Measurements from ENCODE around the gene PLXNB2.
"Not testable (repeated sequence)": the region's sequence is repeated elsewhere in the genome, so short reads cannot be mapped to it uniquely, and the experiment has no call there.

The PLXNB2 gene

DNA sequence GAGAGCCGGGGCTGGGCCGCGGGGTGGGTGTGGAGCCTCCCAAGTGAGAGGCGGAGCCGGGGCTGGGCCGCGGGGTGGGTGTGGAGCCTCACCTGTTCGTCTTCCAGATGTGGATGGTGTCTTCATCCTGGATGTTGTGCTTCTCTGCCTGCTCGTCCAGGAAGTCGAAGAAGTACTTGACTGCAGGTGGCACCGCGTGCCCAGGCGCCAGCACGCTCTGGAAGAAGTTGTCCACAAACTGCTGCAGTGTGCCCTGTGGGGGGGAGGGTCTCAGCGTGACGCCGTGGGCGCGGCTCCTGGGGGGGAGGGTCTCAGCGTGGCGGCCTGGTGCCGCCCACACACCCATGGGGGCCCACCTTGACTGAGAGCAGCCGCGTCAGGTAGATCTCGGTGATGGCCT, 29.7 kb downstream of the PLXNB2 start:
- Histone ChIP-seq H3K27me3 (ENCODE audit: insufficient read depth, low read length) (no peaks in the 10 kb centered on the region), H2AFZ (ENCODE audit: low read length, unreplicated experiment) (no peak overlapping the region), H3K27ac (ENCODE audit: low read depth, low read length) (no peak overlapping the region), H3K36me3 (ENCODE audit: insufficient read depth, low read length) (peaks cover 9% of the 10 kb centered on the region; the same call in 1 of the 2 replicates), H3K79me2 (ENCODE audit: control insufficient read depth, insufficient read depth, low read length, unreplicated experiment) (no peaks in the 10 kb centered on the region), H3K4me1 (ENCODE audit: control insufficient read depth, insufficient read depth, low read length, unreplicated experiment) (peaks cover 9% of the 10 kb centered on the region), H3K4me3 (ENCODE audit: low read depth, low read length) (no peak overlapping the region)

GRCh38 chr22:50276143-50276542, 31.3 kb downstream of the PLXNB2 start:
- Histone ChIP-seq H3K4me1 (ENCODE audit: control insufficient read depth, insufficient read depth, low read length, unreplicated experiment) (peaks cover 4% of the 10 kb centered on the region), H2AFZ (ENCODE audit: low read length, unreplicated experiment) (no peak overlapping the region), H3K27me3 (ENCODE audit: insufficient read depth, low read length) (no peaks in the 10 kb centered on the region), H3K79me2 (ENCODE audit: control insufficient read depth, insufficient read depth, low read length, unreplicated experiment) (no peaks in the 10 kb centered on the region), H3K36me3 (ENCODE audit: insufficient read depth, low read length) (peaks cover 4% of the 10 kb centered on the region; the same call in 1 of the 2 replicates), H3K27ac (ENCODE audit: low read depth, low read length) (no peak overlapping the region), H3K4me3 (ENCODE audit: low read depth, low read length) (no peak overlapping the region)

DNA sequence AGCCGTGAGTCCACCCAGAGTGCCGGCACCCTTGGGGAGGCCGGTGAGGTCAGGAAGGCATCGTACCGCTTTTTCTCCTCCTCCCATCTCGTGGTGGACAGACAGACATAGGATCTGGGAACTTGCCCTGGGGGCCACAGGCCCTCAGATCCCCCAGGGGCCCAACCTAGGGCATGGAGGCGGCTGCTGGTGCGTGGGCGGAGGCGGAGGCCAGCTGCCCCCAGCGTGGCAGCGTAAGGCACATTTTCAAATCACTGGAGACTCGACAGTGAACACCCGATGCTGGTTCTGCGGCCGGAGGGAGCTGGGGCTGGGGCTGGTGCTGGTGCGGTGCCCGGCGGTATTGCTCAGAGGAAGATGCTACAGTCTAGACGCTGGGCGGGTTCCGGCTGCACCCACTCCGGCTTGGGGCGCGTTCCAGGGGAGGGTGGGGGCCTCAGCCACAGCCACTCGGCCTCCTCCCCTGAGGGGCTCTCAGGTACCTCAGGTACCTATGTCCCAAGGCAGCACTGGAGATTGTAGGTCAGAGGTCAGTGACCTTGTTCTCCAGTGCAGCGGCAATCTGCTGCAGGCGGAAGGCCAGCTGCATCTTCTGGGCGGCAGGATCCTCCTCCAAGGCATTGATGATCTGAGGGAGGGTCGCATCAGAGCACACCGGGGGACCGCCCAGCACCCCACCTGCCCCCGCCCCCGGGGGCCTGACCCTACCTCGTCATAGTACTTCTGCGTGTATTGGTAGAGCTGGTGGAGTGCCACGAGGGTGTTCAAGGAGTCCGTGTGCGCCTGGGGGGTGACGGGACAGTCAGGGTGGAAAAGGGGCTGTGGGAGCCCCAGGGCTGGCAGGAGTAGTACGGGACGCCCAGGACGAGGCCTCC, 32.0 kb downstream of the PLXNB2 start:
- Histone ChIP-seq H3K79me2 (ENCODE audit: control insufficient read depth, insufficient read depth, low read length, unreplicated experiment) (no peaks in the 10 kb centered on the region), H3K4me3 (ENCODE audit: low read depth, low read length) (no peak overlapping the region), H2AFZ (ENCODE audit: low read length, unreplicated experiment) (no peak overlapping the region), H3K36me3 (ENCODE audit: insufficient read depth, low read length) (peaks cover 4% of the 10 kb centered on the region; the same call in 1 of the 2 replicates), H3K27ac (ENCODE audit: low read depth, low read length) (no peak overlapping the region), H3K4me1 (ENCODE audit: control insufficient read depth, insufficient read depth, low read length, unreplicated experiment) (peaks cover 7% of the 10 kb centered on the region), H3K27me3 (ENCODE audit: insufficient read depth, low read length) (no peaks in the 10 kb centered on the region)

DNA sequence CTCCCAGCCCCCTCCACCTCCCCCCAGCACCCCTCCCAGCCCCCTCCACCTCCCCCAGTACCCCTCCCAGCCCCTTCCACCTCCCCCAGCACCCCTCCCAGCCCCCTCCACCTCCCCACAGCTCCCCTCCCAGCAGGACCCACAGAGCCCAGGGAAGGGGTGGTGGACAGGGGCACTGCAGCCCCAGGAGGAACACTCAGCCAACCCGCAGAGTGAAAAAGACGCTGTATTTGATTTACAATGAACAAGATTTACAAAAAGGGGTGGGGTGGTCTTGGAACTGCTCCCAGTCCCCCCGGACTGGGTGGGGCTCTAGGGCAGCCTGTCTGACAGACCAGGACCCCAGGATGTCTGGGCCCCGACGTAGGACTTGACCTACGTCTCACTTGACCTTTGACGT, 32.7 kb downstream of the PLXNB2 start:
- H3K36me3 ChIP-seq (ENCODE audit: insufficient read depth, low read length), result peaks cover 4% of the 10 kb centered on the region; the same call in 1 of the 2 replicates
- H2AFZ ChIP-seq (ENCODE audit: low read length, unreplicated experiment), result no peak overlapping the region
- H3K4me3 ChIP-seq (ENCODE audit: low read depth, low read length), result no peak overlapping the region
- H3K27ac ChIP-seq (ENCODE audit: low read depth, low read length), result no peak overlapping the region
- peaks cover 7% of the 10 kb centered on the region for H3K4me1 ChIP-seq (ENCODE audit: control insufficient read depth, insufficient read depth, low read length, unreplicated experiment)
- no peaks in the 10 kb centered on the region for H3K27me3 ChIP-seq (ENCODE audit: insufficient read depth, low read length)
- H3K79me2 ChIP-seq (ENCODE audit: control insufficient read depth, insufficient read depth, low read length, unreplicated experiment), result no peaks in the 10 kb centered on the region

DNA sequence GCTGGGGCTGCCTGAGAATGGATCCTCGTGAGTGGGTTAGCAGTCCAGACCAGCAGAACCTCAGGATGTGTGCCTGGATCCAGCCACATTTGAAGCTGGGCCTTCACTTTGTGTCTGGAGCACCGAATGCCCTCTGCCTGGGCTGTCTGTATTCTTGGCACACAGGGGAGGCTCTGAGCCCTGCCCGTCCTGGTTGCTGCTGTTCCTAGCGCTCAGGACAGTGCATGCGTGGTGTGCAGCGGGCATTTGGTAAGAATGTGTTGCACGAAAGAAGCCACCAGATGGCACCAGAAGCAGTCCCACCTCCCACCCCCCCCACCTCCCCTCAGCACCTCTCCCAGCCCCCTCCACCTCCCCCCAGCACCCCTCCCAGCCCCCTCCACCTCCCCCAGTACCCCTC, 33.1 kb downstream of the PLXNB2 start:
- H3K27ac ChIP-seq (ENCODE audit: low read depth, low read length), result no peak overlapping the region
- no peak overlapping the region for H3K4me3 ChIP-seq (ENCODE audit: low read depth, low read length)
- peaks cover 4% of the 10 kb centered on the region; the same call in 1 of the 2 replicates for H3K36me3 ChIP-seq (ENCODE audit: insufficient read depth, low read length)
- peaks cover 7% of the 10 kb centered on the region for H3K4me1 ChIP-seq (ENCODE audit: control insufficient read depth, insufficient read depth, low read length, unreplicated experiment)
- no peak overlapping the region for H2AFZ ChIP-seq (ENCODE audit: low read length, unreplicated experiment)
- H3K27me3 ChIP-seq (ENCODE audit: insufficient read depth, low read length), result no peaks in the 10 kb centered on the region
- H3K79me2 ChIP-seq (ENCODE audit: control insufficient read depth, insufficient read depth, low read length, unreplicated experiment), result no peaks in the 10 kb centered on the region

- H3K4me1 ChIP-seq (ENCODE audit: control insufficient read depth, insufficient read depth, low read length, unreplicated experiment), result peaks cover 11% of the 10 kb centered on the region
- not testable (repeated sequence) for H3K27ac ChIP-seq (ENCODE audit: low read depth, low read length); H2AFZ ChIP-seq (ENCODE audit: low read length, unreplicated experiment)
Observed at GRCh38 chr22:50273781-50274180, 33.7 kb downstream of the PLXNB2 start.

GRCh38 chr22:50273352-50273751, 34.1 kb downstream of the PLXNB2 start:
- H3K27me3 ChIP-seq (ENCODE audit: insufficient read depth, low read length); H3K4me3 ChIP-seq (ENCODE audit: low read depth, low read length); H2AFZ ChIP-seq (ENCODE audit: low read length, unreplicated experiment); H3K36me3 ChIP-seq (ENCODE audit: insufficient read depth, low read length); H3K27ac ChIP-seq (ENCODE audit: low read depth, low read length); H3K79me2 ChIP-seq (ENCODE audit: control insufficient read depth, insufficient read depth, low read length, unreplicated experiment): not testable (repeated sequence)
- H3K4me1 ChIP-seq (ENCODE audit: control insufficient read depth, insufficient read depth, low read length, unreplicated experiment), result peaks cover 15% of the 10 kb centered on the region

More at GRCh38 chr22:50273781-50274180, 33.7 kb downstream of the PLXNB2 start:
- H3K79me2 ChIP-seq (ENCODE audit: control insufficient read depth, insufficient read depth, low read length, unreplicated experiment); H3K27me3 ChIP-seq (ENCODE audit: insufficient read depth, low read length); H3K4me3 ChIP-seq (ENCODE audit: low read depth, low read length); H3K36me3 ChIP-seq (ENCODE audit: insufficient read depth, low read length): not testable (repeated sequence)

- Histone ChIP-seq H3K4me1 (ENCODE audit: control insufficient read depth, insufficient read depth, low read length, unreplicated experiment) (peaks cover 20% of the 10 kb centered on the region), H2AFZ (ENCODE audit: low read length, unreplicated experiment) (no peak overlapping the region), H3K27ac (ENCODE audit: low read depth, low read length) (no peak overlapping the region), H3K27me3 (ENCODE audit: insufficient read depth, low read length) (no peaks in the 10 kb centered on the region), H3K79me2 (ENCODE audit: control insufficient read depth, insufficient read depth, low read length, unreplicated experiment) (no peaks in the 10 kb centered on the region), H3K36me3 (ENCODE audit: insufficient read depth, low read length) (no peaks in the 10 kb centered on the region; the same call in 1 of the 2 replicates), H3K4me3 (ENCODE audit: low read depth, low read length) (no peak overlapping the region)
Observed at GRCh38 chr22:50272044-50272802, 35.2 kb downstream of the PLXNB2 start.

- Histone ChIP-seq H3K27me3 (ENCODE audit: insufficient read depth, low read length) (no peaks in the 10 kb centered on the region), H3K36me3 (ENCODE audit: insufficient read depth, low read length) (no peaks in the 10 kb centered on the region; the same call in 1 of the 2 replicates), H2AFZ (ENCODE audit: low read length, unreplicated experiment) (no peak overlapping the region), H3K27ac (ENCODE audit: low read depth, low read length) (no peak overlapping the region), H3K4me3 (ENCODE audit: low read depth, low read length) (peak overlapping the region; percentile 78), H3K4me1 (ENCODE audit: control insufficient read depth, insufficient read depth, low read length, unreplicated experiment) (peaks cover 20% of the 10 kb centered on the region), H3K79me2 (ENCODE audit: control insufficient read depth, insufficient read depth, low read length, unreplicated experiment) (no peaks in the 10 kb centered on the region)
Observed at GRCh38 chr22:50271519-50271970, 35.9 kb downstream of the PLXNB2 start.

GRCh38 chr22:50270666-50271394, 36.6 kb downstream of the PLXNB2 start:
- Histone ChIP-seq H3K79me2 (ENCODE audit: control insufficient read depth, insufficient read depth, low read length, unreplicated experiment) (no peaks in the 10 kb centered on the region), H3K27me3 (ENCODE audit: insufficient read depth, low read length) (no peaks in the 10 kb centered on the region), H3K27ac (ENCODE audit: low read depth, low read length) (no peak overlapping the region), H3K4me1 (ENCODE audit: control insufficient read depth, insufficient read depth, low read length, unreplicated experiment) (peaks cover 20% of the 10 kb centered on the region), H2AFZ (ENCODE audit: low read length, unreplicated experiment) (no peak overlapping the region), H3K4me3 (ENCODE audit: low read depth, low read length) (peak overlapping the region; percentile 78), H3K36me3 (ENCODE audit: insufficient read depth, low read length) (no peaks in the 10 kb centered on the region)

All from ACC112 (cell line).